ENCODE results near the gene NAXD. TPM values are rescaled to one million over a fixed set of nuclear protein-coding genes. Genes with fewer than 3 reads are reported as not detected.

NAXD gene
- total RNA-seq, 1 donor from 2014 or later: 35.0 TPM

DNA sequence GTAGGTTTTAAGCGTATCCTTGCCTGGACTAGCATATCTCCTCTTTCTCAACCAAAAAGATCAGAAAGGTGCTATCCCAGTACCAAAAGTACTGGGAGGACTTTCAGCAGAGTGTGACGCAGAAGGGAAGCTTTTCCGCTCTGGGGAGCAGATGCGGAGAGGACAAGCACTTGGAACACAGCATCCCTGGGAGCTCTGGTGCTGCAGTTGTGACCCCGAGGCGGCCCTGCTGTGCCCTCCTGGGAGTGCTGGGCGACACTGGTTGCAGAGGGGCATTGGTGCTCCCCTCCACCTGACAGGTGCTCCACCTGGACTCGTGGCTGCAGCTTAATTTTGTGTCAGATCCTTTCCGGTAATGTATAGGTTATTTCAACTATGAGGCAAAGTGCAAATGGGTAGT is 3.4 kb downstream of the NAXD start:
- no peak for DNase-seq (ENCODE audit: low read depth, low spot score)
- H3K27ac Mint-ChIP-seq (ENCODE audit: unreplicated experiment): no peak overlapping the region
- H3K4me1 Mint-ChIP-seq: peaks cover 24% of the 10 kb centered on the region
- peaks cover 3% of the 10 kb centered on the region for H3K9me3 Mint-ChIP-seq
- peaks cover 6% of the 10 kb centered on the region for H3K27me3 Mint-ChIP-seq (ENCODE audit: low read depth)
- H3K4me3 Mint-ChIP-seq: no peak overlapping the region
- H3K36me3 Mint-ChIP-seq (ENCODE audit: low read depth): peaks cover 6% of the 10 kb centered on the region
- TF ChIP-seq, protein P1, sequence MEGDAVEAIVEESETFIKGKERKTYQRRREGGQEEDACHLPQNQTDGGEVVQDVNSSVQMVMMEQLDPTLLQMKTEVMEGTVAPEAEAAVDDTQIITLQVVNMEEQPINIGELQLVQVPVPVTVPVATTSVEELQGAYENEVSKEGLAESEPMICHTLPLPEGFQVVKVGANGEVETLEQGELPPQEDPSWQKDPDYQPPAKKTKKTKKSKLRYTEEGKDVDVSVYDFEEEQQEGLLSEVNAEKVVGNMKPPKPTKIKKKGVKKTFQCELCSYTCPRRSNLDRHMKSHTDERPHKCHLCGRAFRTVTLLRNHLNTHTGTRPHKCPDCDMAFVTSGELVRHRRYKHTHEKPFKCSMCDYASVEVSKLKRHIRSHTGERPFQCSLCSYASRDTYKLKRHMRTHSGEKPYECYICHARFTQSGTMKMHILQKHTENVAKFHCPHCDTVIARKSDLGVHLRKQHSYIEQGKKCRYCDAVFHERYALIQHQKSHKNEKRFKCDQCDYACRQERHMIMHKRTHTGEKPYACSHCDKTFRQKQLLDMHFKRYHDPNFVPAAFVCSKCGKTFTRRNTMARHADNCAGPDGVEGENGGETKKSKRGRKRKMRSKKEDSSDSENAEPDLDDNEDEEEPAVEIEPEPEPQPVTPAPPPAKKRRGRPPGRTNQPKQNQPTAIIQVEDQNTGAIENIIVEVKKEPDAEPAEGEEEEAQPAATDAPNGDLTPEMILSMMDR (conservative IDR thresholded peaks at IDR 0.05): no peak

DNA sequence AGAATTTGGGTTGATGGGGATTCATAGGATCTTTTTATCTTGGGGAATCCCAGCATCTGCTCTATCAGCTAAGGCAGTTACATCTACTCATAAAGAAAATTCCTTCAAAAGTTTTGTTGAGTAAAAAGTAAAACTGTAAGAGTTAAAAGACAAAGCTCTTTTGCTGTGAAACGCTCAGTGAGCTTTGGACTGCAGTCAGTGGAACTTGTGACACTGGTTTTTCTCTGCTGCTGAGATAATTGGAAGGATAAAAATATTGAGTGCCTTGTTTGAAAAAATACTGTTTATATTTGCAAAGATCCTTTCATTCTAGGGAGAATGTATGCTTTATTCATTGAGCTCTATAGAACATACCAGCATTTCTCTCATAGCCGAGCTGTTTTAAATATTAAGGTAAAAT is 5.3 kb downstream of the NAXD start:
- H3K27ac Mint-ChIP-seq (ENCODE audit: unreplicated experiment): no peak overlapping the region
- H3K36me3 Mint-ChIP-seq (ENCODE audit: low read depth): peaks cover 3% of the 10 kb centered on the region
- DNase-seq (ENCODE audit: low read depth, low spot score): no peak
- TF ChIP-seq, protein P1 (conservative IDR thresholded peaks at IDR 0.05): no peak
- H3K4me3 Mint-ChIP-seq: peak overlapping the region; percentile 24
- H3K27me3 Mint-ChIP-seq (ENCODE audit: low read depth): no peaks in the 10 kb centered on the region
- H3K4me1 Mint-ChIP-seq: peaks cover 16% of the 10 kb centered on the region
- no peaks in the 10 kb centered on the region for H3K9me3 Mint-ChIP-seq

DNA sequence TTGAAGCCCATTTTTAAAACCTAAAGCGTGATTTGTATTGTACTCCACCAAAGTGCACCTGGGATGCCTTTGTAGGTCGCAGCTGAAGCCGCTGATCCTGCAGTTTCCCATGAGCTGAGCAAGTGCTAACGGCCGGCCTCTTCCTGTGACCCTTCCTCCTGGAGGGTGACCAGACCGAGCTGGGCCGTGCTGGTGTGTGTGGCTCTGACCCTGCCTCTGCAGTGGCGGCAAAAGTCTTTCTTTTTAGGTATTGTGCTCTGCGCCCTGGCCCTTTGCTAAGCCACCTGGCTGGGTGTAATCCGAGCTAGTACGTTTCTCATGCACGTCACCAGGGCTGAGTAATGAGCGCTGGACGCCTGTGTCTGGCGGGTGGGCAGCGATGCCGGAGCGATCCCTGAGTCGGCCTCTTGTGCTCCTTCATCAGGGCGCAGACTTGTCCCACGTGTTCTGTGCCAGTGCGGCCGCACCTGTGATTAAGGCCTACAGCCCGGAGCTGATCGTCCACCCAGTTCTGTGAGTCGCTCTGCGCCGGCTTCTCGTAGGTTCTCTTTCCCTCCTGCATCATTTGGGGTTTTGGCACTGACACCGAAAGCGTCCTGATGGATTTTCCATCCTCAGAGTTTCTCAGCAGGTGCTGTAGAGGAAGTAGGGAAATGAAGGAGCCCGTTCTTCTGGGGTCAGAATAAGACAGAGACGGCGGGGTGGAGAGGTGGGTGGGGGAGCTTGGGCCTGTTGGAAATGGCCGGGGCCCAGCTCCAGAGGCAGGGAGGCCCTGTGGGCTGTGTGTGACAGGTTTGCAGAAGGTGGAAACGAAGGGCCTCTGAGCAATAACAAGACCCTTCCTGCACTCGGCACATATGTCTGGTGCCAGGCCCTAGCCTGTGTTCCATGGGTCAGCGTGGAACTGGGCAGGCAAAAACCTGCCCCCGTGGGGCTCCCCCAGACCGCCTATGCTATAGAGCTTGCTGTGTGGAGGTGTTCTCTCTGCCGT is 9.7 kb downstream of the NAXD start:
- Mint-ChIP-seq H3K27me3 (ENCODE audit: low read depth) (no peaks in the 10 kb centered on the region), H3K4me1 (no peaks in the 10 kb centered on the region), H3K36me3 (ENCODE audit: low read depth) (peaks cover 11% of the 10 kb centered on the region), H3K9me3 (no peaks in the 10 kb centered on the region), H3K4me3 (no peak overlapping the region), H3K27ac (ENCODE audit: unreplicated experiment) (peak overlapping the region; percentile 90)
- DNase-seq (ENCODE audit: low read depth, low spot score): no peak
- TF ChIP-seq, protein P1 (conservative IDR thresholded peaks at IDR 0.05): no peak

DNA sequence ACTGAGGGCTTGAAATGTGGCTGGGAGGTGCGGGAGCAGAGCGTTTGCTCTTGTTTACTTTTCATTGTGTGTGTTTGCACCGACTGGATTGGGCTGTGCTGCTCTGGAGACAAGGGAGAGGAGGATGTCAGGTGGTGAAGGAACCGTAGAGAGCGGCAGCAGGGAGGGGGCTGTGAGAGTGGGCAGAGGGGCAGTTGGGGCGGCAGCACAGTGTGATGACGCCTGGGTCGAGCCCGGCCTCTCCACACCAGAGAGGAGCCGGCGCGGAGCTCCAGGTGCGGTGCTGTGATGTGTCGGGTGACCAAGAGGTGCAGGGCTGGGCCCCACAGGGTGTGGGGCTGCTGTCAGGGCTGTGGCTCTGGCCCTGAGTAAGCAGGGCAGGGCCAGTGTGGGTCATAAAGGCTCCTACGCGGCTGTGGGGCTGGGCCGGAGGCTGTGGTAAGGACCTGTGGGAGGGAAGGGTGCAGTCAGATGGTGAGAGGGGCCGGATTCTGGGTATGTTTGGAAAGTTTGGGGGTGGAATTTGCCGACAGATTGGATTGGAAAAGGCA is 10.5 kb downstream of the NAXD start:
- H3K4me1 Mint-ChIP-seq: no peaks in the 10 kb centered on the region
- no peaks in the 10 kb centered on the region for H3K9me3 Mint-ChIP-seq
- no peak overlapping the region for H3K4me3 Mint-ChIP-seq
- H3K27ac Mint-ChIP-seq (ENCODE audit: unreplicated experiment): peak overlapping the region; percentile 90
- no peaks in the 10 kb centered on the region for H3K27me3 Mint-ChIP-seq (ENCODE audit: low read depth)
- H3K36me3 Mint-ChIP-seq (ENCODE audit: low read depth): peaks cover 14% of the 10 kb centered on the region
- TF ChIP-seq, protein P1 (conservative IDR thresholded peaks at IDR 0.05): no peak
- DNase-seq (ENCODE audit: low read depth, low spot score): no peak

DNA sequence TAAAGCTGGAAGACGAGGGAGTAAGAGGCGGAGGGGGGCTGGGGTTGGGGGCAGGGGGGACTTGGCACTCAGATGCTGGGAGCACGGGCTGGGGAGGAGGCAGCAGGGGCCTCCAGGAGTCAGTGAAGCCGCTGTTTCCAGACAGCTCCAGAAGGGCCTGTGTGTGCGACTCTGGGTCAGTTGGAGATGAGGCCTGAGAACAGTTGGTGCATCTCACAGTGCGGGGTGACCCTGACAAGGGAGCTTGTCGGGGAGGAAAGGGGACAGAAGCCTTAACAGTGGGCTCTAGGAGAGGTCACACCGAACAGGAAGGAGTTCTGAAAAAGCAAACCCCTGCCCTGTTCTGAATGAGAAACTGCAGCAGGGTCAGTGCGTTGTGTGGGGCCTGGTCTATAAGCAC is 11.2 kb downstream of the NAXD start:
- TF ChIP-seq, protein P1 (conservative IDR thresholded peaks at IDR 0.05): no peak
- Mint-ChIP-seq H3K4me3 (no peak overlapping the region), H3K27ac (ENCODE audit: unreplicated experiment) (no peak overlapping the region), H3K27me3 (ENCODE audit: low read depth) (no peaks in the 10 kb centered on the region), H3K4me1 (no peaks in the 10 kb centered on the region), H3K9me3 (no peaks in the 10 kb centered on the region), H3K36me3 (ENCODE audit: low read depth) (peaks cover 15% of the 10 kb centered on the region)
- no peak for DNase-seq (ENCODE audit: low read depth, low spot score)

Measured in neural crest cell (in vitro differentiated cells).